Calu3 (cell line): Measurements from ENCODE around the gene ASCL5. TPM values are rescaled to one million over a fixed set of nuclear protein-coding genes. Genes with fewer than 3 reads are reported as not detected.

Source experiments
- BruUV-seq: library from RNA; stranded (reverse); fragments of 400-500 nt; replicated peaks from 2 replicates; lab custom pipeline; 2021; lab: Mats Ljungman, UMichigan
- CTCF ChIA-PET: fragments of 300-600 bp; sonication (Branson Sonifier 250); formaldehyde crosslinking; loops from one replicate; lab custom pipeline; 2022; ENCODE audit warnings: antibody characterized with exemption; lab: Charles Lee
- DNase-seq: peaks from one replicate; pipeline ENCODE4 v3.0.0; 2022
- H3K27ac Mint-ChIP-seq: one replicate; pipeline ENCODE4 v1.8.0; 2022; ENCODE audit warnings: mixed read lengths; ENCODE audit not compliant: unreplicated experiment
- H3K27me3 Mint-ChIP-seq: one replicate; pipeline ENCODE4 v1.8.0; 2022; ENCODE audit warnings: mixed read lengths; ENCODE audit not compliant: unreplicated experiment
- H3K36me3 Mint-ChIP-seq: one replicate; pipeline ENCODE4 v1.8.0; 2022; ENCODE audit warnings: mild to moderate bottlenecking, moderate library complexity, mixed read lengths; ENCODE audit not compliant: insufficient read depth, unreplicated experiment
- H3K4me1 Mint-ChIP-seq: one replicate; pipeline ENCODE4 v1.8.0; 2022; ENCODE audit warnings: mild to moderate bottlenecking, low read depth, mixed read lengths; ENCODE audit not compliant: unreplicated experiment
- H3K4me3 Mint-ChIP-seq: one replicate; pipeline ENCODE4 v1.8.0; 2022; ENCODE audit warnings: mild to moderate bottlenecking, low read depth, moderate library complexity, mixed read lengths; ENCODE audit not compliant: unreplicated experiment
- H3K9me3 Mint-ChIP-seq: one replicate; pipeline ENCODE4 v1.8.0; 2022; ENCODE audit warnings: low read depth, mixed read lengths; ENCODE audit not compliant: unreplicated experiment
- intact Hi-C: fragments of 100-400 bp; cut with micrococcal nuclease; formaldehyde crosslinking; loops from one replicate; pipeline ENCODE4 v1.10.0; 2022; ENCODE audit not compliant: unreplicated experiment
- total RNA-seq: library from RNA; stranded (reverse); gene quantifications from 2 replicates; pipeline ENCODE4 v1.2.3, GENCODE V29; 2022
- TF ChIP-seq, protein P1 (sequence below): fragments of 200-600 bp; IDR thresholded peaks from one replicate; pipeline ENCODE4 v1.8.0; 2022; ENCODE audit warnings: antibody characterized with exemption; ENCODE audit not compliant: unreplicated experiment

ASCL5 gene
- total RNA-seq, 1 experiment from 2014 or later, result not detected

GRCh38 chr1:201085902-201086735, 40.9 kb downstream of the ASCL5 start:
- Mint-ChIP-seq H3K36me3 (no peaks in the 10 kb centered on the region), H3K4me1 (no peaks in the 10 kb centered on the region), H3K4me3 (no peak overlapping the region), H3K27me3 (peaks cover 81% of the 10 kb centered on the region), H3K9me3 (no peaks in the 10 kb centered on the region), H3K27ac (no peak overlapping the region)
- CTCF ChIA-PET, result interaction anchor here (0.5 to 1.9 kb wide), 10 partner anchors 10 to 1272 kb away, joined by 3 to 26 read pairs (median 4); no protein-coding TSS in a partner anchor
- peak; percentile 85 for DNase-seq
- BruUV-seq, result no TSS peak
- intact Hi-C loops, result loop anchor here (1.0 to 5.0 kb wide), 2 partner anchors 28 to 136 kb away; no protein-coding TSS in a partner anchor
- TF ChIP-seq, protein P1, sequence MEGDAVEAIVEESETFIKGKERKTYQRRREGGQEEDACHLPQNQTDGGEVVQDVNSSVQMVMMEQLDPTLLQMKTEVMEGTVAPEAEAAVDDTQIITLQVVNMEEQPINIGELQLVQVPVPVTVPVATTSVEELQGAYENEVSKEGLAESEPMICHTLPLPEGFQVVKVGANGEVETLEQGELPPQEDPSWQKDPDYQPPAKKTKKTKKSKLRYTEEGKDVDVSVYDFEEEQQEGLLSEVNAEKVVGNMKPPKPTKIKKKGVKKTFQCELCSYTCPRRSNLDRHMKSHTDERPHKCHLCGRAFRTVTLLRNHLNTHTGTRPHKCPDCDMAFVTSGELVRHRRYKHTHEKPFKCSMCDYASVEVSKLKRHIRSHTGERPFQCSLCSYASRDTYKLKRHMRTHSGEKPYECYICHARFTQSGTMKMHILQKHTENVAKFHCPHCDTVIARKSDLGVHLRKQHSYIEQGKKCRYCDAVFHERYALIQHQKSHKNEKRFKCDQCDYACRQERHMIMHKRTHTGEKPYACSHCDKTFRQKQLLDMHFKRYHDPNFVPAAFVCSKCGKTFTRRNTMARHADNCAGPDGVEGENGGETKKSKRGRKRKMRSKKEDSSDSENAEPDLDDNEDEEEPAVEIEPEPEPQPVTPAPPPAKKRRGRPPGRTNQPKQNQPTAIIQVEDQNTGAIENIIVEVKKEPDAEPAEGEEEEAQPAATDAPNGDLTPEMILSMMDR, result peak; percentile 67

DNA sequence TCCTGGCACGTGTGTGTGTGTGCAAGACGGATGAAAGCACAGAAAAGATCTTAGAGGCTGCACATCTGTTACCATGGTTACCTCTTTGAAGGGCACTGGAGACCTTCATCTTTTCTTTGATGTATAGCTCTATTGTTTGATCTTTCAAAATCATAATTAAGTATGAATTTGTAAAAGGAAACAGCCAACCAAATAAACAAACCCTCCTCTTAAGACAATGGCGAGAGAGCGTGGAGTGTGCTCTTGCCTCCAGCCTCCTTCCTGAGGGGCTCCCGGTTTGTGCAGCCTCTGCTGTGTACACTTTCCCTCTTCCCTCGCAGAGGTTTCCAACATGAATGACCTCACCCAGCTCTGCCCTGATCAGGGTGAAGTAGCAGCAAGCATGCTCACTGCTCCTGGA, 42.7 kb downstream of the ASCL5 start:
- no peaks in the 10 kb centered on the region for H3K9me3 Mint-ChIP-seq
- BruUV-seq, result no TSS peak
- no peaks in the 10 kb centered on the region for H3K4me1 Mint-ChIP-seq
- H3K27me3 Mint-ChIP-seq, result peaks cover 87% of the 10 kb centered on the region
- intact Hi-C loops, result no loop called here
- H3K27ac Mint-ChIP-seq, result no peak overlapping the region
- DNase-seq, result no peak
- H3K4me3 Mint-ChIP-seq, result no peak overlapping the region
- no peaks in the 10 kb centered on the region for H3K36me3 Mint-ChIP-seq
- TF ChIP-seq, protein P1, result no peak
- CTCF ChIA-PET, result interaction anchor here (0.5 kb wide), 1 partner anchor 1399 kb away, joined by 3 read pairs; no protein-coding TSS in a partner anchor

DNA sequence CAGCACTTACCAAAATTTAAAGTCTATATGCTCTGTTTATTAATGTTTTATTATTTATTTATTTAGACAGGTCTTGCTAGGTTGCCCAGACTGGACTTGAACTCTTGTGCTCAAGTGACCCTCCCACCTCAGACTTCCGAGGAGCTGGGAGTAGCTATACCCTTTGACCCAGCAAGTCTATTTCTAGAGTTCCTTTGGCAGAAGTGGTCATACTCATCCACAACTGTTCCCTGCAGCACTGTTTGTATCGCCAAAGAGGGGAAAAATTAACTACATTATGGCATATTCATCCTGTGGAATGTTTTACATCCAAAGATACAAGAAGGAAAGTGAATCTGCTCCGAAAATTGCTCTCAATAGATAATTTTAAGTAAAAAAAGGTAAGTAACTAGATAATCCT, 43.2 kb downstream of the ASCL5 start:
- TF ChIP-seq, protein P1, result no peak
- Mint-ChIP-seq H3K36me3 (no peaks in the 10 kb centered on the region), H3K4me3 (no peak overlapping the region), H3K27me3 (peaks cover 87% of the 10 kb centered on the region), H3K27ac (no peak overlapping the region), H3K9me3 (no peaks in the 10 kb centered on the region), H3K4me1 (no peaks in the 10 kb centered on the region)
- CTCF ChIA-PET, result no interaction called here
- DNase-seq, result no peak
- intact Hi-C loops, result no loop called here
- no TSS peak for BruUV-seq

DNA sequence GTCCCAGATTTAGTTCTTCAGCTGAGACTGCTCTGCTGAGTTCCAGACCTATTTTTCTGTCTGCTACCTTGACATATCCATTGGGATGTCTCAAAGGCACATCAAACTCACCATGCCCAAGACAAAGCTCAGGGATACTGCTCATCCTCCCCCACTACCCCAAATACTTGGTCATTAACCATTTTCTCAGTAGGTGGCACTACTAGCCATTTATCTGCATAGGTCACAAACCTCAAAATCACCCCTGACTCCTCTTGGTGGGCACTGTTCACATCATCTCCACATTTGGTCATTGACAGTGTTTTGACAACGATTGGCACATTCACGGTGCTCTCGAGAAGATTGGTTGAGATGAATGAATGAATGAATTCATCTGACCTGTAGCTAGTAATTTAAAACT, 46.8 kb downstream of the ASCL5 start:
- no TSS peak for BruUV-seq
- H3K36me3 Mint-ChIP-seq, result no peaks in the 10 kb centered on the region
- DNase-seq, result no peak
- intact Hi-C loops, result no loop called here
- CTCF ChIA-PET, result interaction anchor here (0.5 to 1.1 kb wide), 5 partner anchors 8 to 143 kb away, joined by 3 to 4 read pairs (median 3); no protein-coding TSS in a partner anchor
- TF ChIP-seq, protein P1, result no peak
- no peak overlapping the region for H3K27ac Mint-ChIP-seq
- no peaks in the 10 kb centered on the region for H3K4me1 Mint-ChIP-seq
- no peak overlapping the region for H3K4me3 Mint-ChIP-seq
- no peaks in the 10 kb centered on the region for H3K9me3 Mint-ChIP-seq
- H3K27me3 Mint-ChIP-seq, result peaks cover 96% of the 10 kb centered on the region
